ENCODE data around the gene HAUS3.

The HAUS3 gene

GRCh38 chr4:2261853-2262144, 19.9 kb upstream of the HAUS3 start, which contains the start of gene MXD4:
Gene MXD4 (minus strand): TSS chr4:2262109. CDS start chr4:2261980, 129 bp downstream.
- Histone ChIP-seq H3K27ac (0 out of 2 replicates have a peak within 1 kb of the TSS, but pooled peaks have one; percentile 50), H3K4me3 (peak within 1 kb of the TSS; percentile 86), H3K36me3 (ENCODE audit: insufficient read depth, low read length) (no peaks in the 10 kb centered on the region), H3K9ac (ENCODE audit: insufficient read length) (peak within 1 kb of the TSS; percentile 73), H3K9me3 (ENCODE audit: low read depth, low read length) (no peaks in the 10 kb centered on the region)
- DNase-seq (ENCODE audit: low read depth, low spot score), result no peak
- TF ChIP-seq POLR2AphosphoS5 (IDR thresholded peaks at IDR 0.05; ENCODE audit: borderline replicate concordance, low read depth, low read length) (no peak), FOXP2 (optimal IDR thresholded peaks at IDR 0.05; ENCODE audit: control extremely low read depth, extremely low read length, insufficient read depth) (no peak), EZH2 (IDR thresholded peaks at IDR 0.05) (no peak)

- no peaks in the 10 kb centered on the region for H3K9me3 ChIP-seq (ENCODE audit: low read depth, low read length)
- H3K9ac ChIP-seq (ENCODE audit: insufficient read length), result peak overlapping the region; percentile 46
- no peak for DNase-seq (ENCODE audit: low read depth, low spot score)
- no peaks in the 10 kb centered on the region for H3K36me3 ChIP-seq (ENCODE audit: insufficient read depth, low read length)
- no peak for TF ChIP-seq FOXP2 (optimal IDR thresholded peaks at IDR 0.05; ENCODE audit: control extremely low read depth, extremely low read length, insufficient read depth)
- TF ChIP-seq EZH2 (IDR thresholded peaks at IDR 0.05), result no peak
- TF ChIP-seq POLR2AphosphoS5 (IDR thresholded peaks at IDR 0.05; ENCODE audit: borderline replicate concordance, low read depth, low read length), result no peak
- H3K4me3 ChIP-seq, result peak overlapping the region; percentile 78
- H3K27ac ChIP-seq, result no peak overlapping the region
Observed at GRCh38 chr4:2261110-2261852, 19.4 kb upstream of the HAUS3 start.

GRCh38 chr4:2260344-2261109, 18.6 kb upstream of the HAUS3 start:
- Histone ChIP-seq H3K36me3 (ENCODE audit: insufficient read depth, low read length) (no peaks in the 10 kb centered on the region), H3K27ac (no peak overlapping the region), H3K4me3 (peak overlapping the region; percentile 78), H3K9ac (ENCODE audit: insufficient read length) (no peak overlapping the region), H3K9me3 (ENCODE audit: low read depth, low read length) (no peaks in the 10 kb centered on the region)
- no peak for TF ChIP-seq POLR2AphosphoS5 (IDR thresholded peaks at IDR 0.05; ENCODE audit: borderline replicate concordance, low read depth, low read length)
- TF ChIP-seq FOXP2 (optimal IDR thresholded peaks at IDR 0.05; ENCODE audit: control extremely low read depth, extremely low read length, insufficient read depth), result no peak
- no peak for DNase-seq (ENCODE audit: low read depth, low spot score)

- H3K27ac ChIP-seq, result no peak overlapping the region
- H3K36me3 ChIP-seq (ENCODE audit: insufficient read depth, low read length), result no peaks in the 10 kb centered on the region
- no peak overlapping the region for H3K4me3 ChIP-seq
- H3K9ac ChIP-seq (ENCODE audit: insufficient read length), result no peak overlapping the region
- DNase-seq (ENCODE audit: low read depth, low spot score), result no peak
- TF ChIP-seq POLR2AphosphoS5 (IDR thresholded peaks at IDR 0.05; ENCODE audit: borderline replicate concordance, low read depth, low read length) (no peak), EZH2 (IDR thresholded peaks at IDR 0.05) (no peak), FOXP2 (optimal IDR thresholded peaks at IDR 0.05; ENCODE audit: control extremely low read depth, extremely low read length, insufficient read depth) (no peak)
- H3K9me3 ChIP-seq (ENCODE audit: low read depth, low read length), result no peaks in the 10 kb centered on the region
Observed at GRCh38 chr4:2259541-2260343, 17.8 kb upstream of the HAUS3 start.

- Histone ChIP-seq H3K36me3 (ENCODE audit: insufficient read depth, low read length) (no peaks in the 10 kb centered on the region), H3K9me3 (ENCODE audit: low read depth, low read length) (no peaks in the 10 kb centered on the region), H3K9ac (ENCODE audit: insufficient read length) (no peak overlapping the region), H3K27ac (no peak overlapping the region), H3K4me3 (no peak overlapping the region)
- no peak for DNase-seq (ENCODE audit: low read depth, low spot score)
- no peak for TF ChIP-seq FOXP2 (optimal IDR thresholded peaks at IDR 0.05; ENCODE audit: control extremely low read depth, extremely low read length, insufficient read depth)
- no peak for TF ChIP-seq POLR2AphosphoS5 (IDR thresholded peaks at IDR 0.05; ENCODE audit: borderline replicate concordance, low read depth, low read length)
- no peak for TF ChIP-seq EZH2 (IDR thresholded peaks at IDR 0.05)
Observed at GRCh38 chr4:2259036-2259540, 17.2 kb upstream of the HAUS3 start.

- Histone ChIP-seq H3K4me3 (no peak overlapping the region), H3K36me3 (ENCODE audit: insufficient read depth, low read length) (no peaks in the 10 kb centered on the region), H3K9me3 (ENCODE audit: low read depth, low read length) (no peaks in the 10 kb centered on the region), H3K27ac (no peak overlapping the region), H3K9ac (ENCODE audit: insufficient read length) (no peak overlapping the region)
- DNase-seq (ENCODE audit: low read depth, low spot score), result no peak
- TF ChIP-seq EZH2 (IDR thresholded peaks at IDR 0.05) (no peak), POLR2AphosphoS5 (IDR thresholded peaks at IDR 0.05; ENCODE audit: borderline replicate concordance, low read depth, low read length) (no peak), FOXP2 (optimal IDR thresholded peaks at IDR 0.05; ENCODE audit: control extremely low read depth, extremely low read length, insufficient read depth) (no peak)
Observed at GRCh38 chr4:2258091-2259035, 16.4 kb upstream of the HAUS3 start.

GRCh38 chr4:2257361-2258081, 15.6 kb upstream of the HAUS3 start:
- no peak overlapping the region for H3K4me3 ChIP-seq
- H3K27ac ChIP-seq, result no peak overlapping the region
- no peaks in the 10 kb centered on the region for H3K9me3 ChIP-seq (ENCODE audit: low read depth, low read length)
- DNase-seq (ENCODE audit: low read depth, low spot score), result no peak
- TF ChIP-seq FOXP2 (optimal IDR thresholded peaks at IDR 0.05; ENCODE audit: control extremely low read depth, extremely low read length, insufficient read depth) (no peak), POLR2AphosphoS5 (IDR thresholded peaks at IDR 0.05; ENCODE audit: borderline replicate concordance, low read depth, low read length) (no peak), EZH2 (IDR thresholded peaks at IDR 0.05) (no peak)
- no peak overlapping the region for H3K9ac ChIP-seq (ENCODE audit: insufficient read length)
- H3K36me3 ChIP-seq (ENCODE audit: insufficient read depth, low read length), result no peaks in the 10 kb centered on the region

Data from SK-N-MC (cell line).